HEK293 (cell line): Measurements from ENCODE around the gene SMC5.
A peak's percentile ranks its signal among the peaks of the same experiment; 100 is the strongest.

ENCODE experiments used
- BCL11A ChIP-seq: fragments of 450-650 bp; formaldehyde crosslinking; IDR thresholded peaks from 2 replicates; pipeline ENCODE4 v1.5.1; 2016; ENCODE audit warnings: low read depth, missing biosample characterization, missing genetic modification characterization
- GLIS2 ChIP-seq: fragments of 450-650 bp; formaldehyde crosslinking; IDR thresholded peaks from 2 replicates; pipeline ENCODE4 v1.5.1; 2016; ENCODE audit warnings: missing biosample characterization, missing genetic modification characterization
- KLF7 ChIP-seq: fragments of 450-650 bp; formaldehyde crosslinking; IDR thresholded peaks from 2 replicates; pipeline ENCODE4 v1.5.1; 2016; ENCODE audit warnings: missing biosample characterization, missing genetic modification characterization, borderline replicate concordance
- KLF8 ChIP-seq: fragments of 450-650 bp; formaldehyde crosslinking; IDR thresholded peaks from 2 replicates; pipeline ENCODE4 v1.5.1; 2016; ENCODE audit warnings: missing biosample characterization, missing genetic modification characterization
- RBAK ChIP-seq: fragments of 450-650 bp; formaldehyde crosslinking; IDR thresholded peaks from 2 replicates; pipeline ENCODE4 v1.5.1; 2016; ENCODE audit warnings: missing biosample characterization, missing genetic modification characterization
- REPIN1 ChIP-seq: fragments of 450-650 bp; formaldehyde crosslinking; IDR thresholded peaks from 2 replicates; pipeline ENCODE4 v1.5.1; 2017; ENCODE audit warnings: missing biosample characterization, missing genetic modification characterization, low read depth
- SCRT1 ChIP-seq: fragments of 450-650 bp; formaldehyde crosslinking; IDR thresholded peaks from 2 replicates; pipeline ENCODE4 v1.5.1; 2016; ENCODE audit warnings: missing biosample characterization, missing genetic modification characterization, borderline replicate concordance
- SETDB1 ChIP-seq: IDR thresholded peaks from one replicate; pipeline ENCODE4 v1.6.1; 2017; ENCODE audit warnings: mild to moderate bottlenecking, low read length, moderate library complexity, mixed read lengths; ENCODE audit not compliant: insufficient read length
- TCF7L2 ChIP-seq: IDR thresholded peaks from 2 replicates; pipeline ENCODE4 v1.6.1; 2011; ENCODE audit warnings: low read depth, mild to moderate bottlenecking, inconsistent platforms, low read length, moderate library complexity, borderline replicate concordance
- ZBTB1 ChIP-seq: fragments of 450-650 bp; formaldehyde crosslinking; IDR thresholded peaks from 2 replicates; pipeline ENCODE4 v1.5.1; 2016; ENCODE audit warnings: missing biosample characterization, missing genetic modification characterization
- ZBTB8A ChIP-seq: fragments of 450-650 bp; formaldehyde crosslinking; IDR thresholded peaks from 2 replicates; pipeline ENCODE4 v1.5.1; 2016; ENCODE audit warnings: missing biosample characterization, missing genetic modification characterization
- ZNF138 ChIP-seq: fragments of 450-650 bp; formaldehyde crosslinking; IDR thresholded peaks from 2 replicates; pipeline ENCODE4 v1.5.1; 2016; ENCODE audit warnings: missing biosample characterization, missing genetic modification characterization, borderline replicate concordance
- ZNF2 ChIP-seq: fragments of 450-650 bp; formaldehyde crosslinking; IDR thresholded peaks from 2 replicates; pipeline ENCODE4 v1.5.1; 2016; ENCODE audit warnings: missing biosample characterization, missing genetic modification characterization
- ZNF24 ChIP-seq: fragments of 450-650 bp; formaldehyde crosslinking; IDR thresholded peaks from 2 replicates; pipeline ENCODE4 v1.5.1; 2016; ENCODE audit warnings: missing biosample characterization, missing genetic modification characterization
- ZNF311 ChIP-seq: fragments of 450-650 bp; formaldehyde crosslinking; IDR thresholded peaks from 2 replicates; pipeline ENCODE4 v1.5.1; 2017; ENCODE audit warnings: missing biosample characterization, missing genetic modification characterization, borderline replicate concordance
- ZNF350 ChIP-seq: fragments of 450-650 bp; formaldehyde crosslinking; IDR thresholded peaks from 2 replicates; pipeline ENCODE4 v1.5.0; 2017; ENCODE audit warnings: missing biosample characterization, mild to moderate bottlenecking, missing genetic modification characterization
- ZNF404 ChIP-seq: fragments of 450-650 bp; formaldehyde crosslinking; IDR thresholded peaks from 2 replicates; pipeline ENCODE4 v1.5.1; 2017; ENCODE audit warnings: missing biosample characterization, missing genetic modification characterization
- ZNF529 ChIP-seq: fragments of 450-650 bp; formaldehyde crosslinking; IDR thresholded peaks from 2 replicates; pipeline ENCODE4 v1.5.1; 2017; ENCODE audit warnings: missing genetic modification characterization, missing biosample characterization; ENCODE audit not compliant: insufficient replicate concordance
- ZNF558 ChIP-seq: fragments of 450-650 bp; formaldehyde crosslinking; IDR thresholded peaks from 2 replicates; pipeline ENCODE4 v1.5.1; 2016; ENCODE audit warnings: missing biosample characterization, missing genetic modification characterization
- ZNF571 ChIP-seq: fragments of 450-650 bp; formaldehyde crosslinking; IDR thresholded peaks from 2 replicates; pipeline ENCODE4 v1.5.0; 2017; ENCODE audit warnings: missing biosample characterization, missing genetic modification characterization
- ZNF610 ChIP-seq: fragments of 450-650 bp; formaldehyde crosslinking; IDR thresholded peaks from 2 replicates; pipeline ENCODE4 v1.5.1; 2016; ENCODE audit warnings: missing biosample characterization, missing genetic modification characterization, borderline replicate concordance
- ZNF623 ChIP-seq: fragments of 450-650 bp; formaldehyde crosslinking; IDR thresholded peaks from 2 replicates; pipeline ENCODE4 v1.5.1; 2016; ENCODE audit warnings: missing biosample characterization, missing genetic modification characterization
- ZNF670 ChIP-seq: fragments of 450-650 bp; formaldehyde crosslinking; IDR thresholded peaks from 2 replicates; pipeline ENCODE4 v1.5.1; 2016; ENCODE audit warnings: missing biosample characterization, missing genetic modification characterization, low read depth
- ZNF76 ChIP-seq: fragments of 450-650 bp; formaldehyde crosslinking; IDR thresholded peaks from 2 replicates; pipeline ENCODE4; 2016; ENCODE audit warnings: low read depth, missing biosample characterization, missing genetic modification characterization, borderline replicate concordance
- ZNF776 ChIP-seq: fragments of 450-650 bp; formaldehyde crosslinking; IDR thresholded peaks from 2 replicates; pipeline ENCODE4 v1.5.0; 2017; ENCODE audit warnings: missing biosample characterization, missing genetic modification characterization, borderline replicate concordance
- ZNF777 ChIP-seq: fragments of 450-650 bp; formaldehyde crosslinking; IDR thresholded peaks from 2 replicates; pipeline ENCODE4 v1.5.1; 2017; ENCODE audit warnings: missing biosample characterization, missing genetic modification characterization, borderline replicate concordance
- ZNF843 ChIP-seq: fragments of 450-650 bp; formaldehyde crosslinking; IDR thresholded peaks from 2 replicates; pipeline ENCODE4 v1.5.1; 2016; ENCODE audit warnings: missing biosample characterization, missing genetic modification characterization
- TF ChIP-seq, protein P1 (sequence below): fragments of 450-650 bp; formaldehyde crosslinking; IDR thresholded peaks from 2 replicates; pipeline ENCODE4 v1.5.1; 2016; ENCODE audit warnings: missing biosample characterization, missing genetic modification characterization, borderline replicate concordance
- TF ChIP-seq, protein P2 (sequence below): fragments of 450-650 bp; formaldehyde crosslinking; IDR thresholded peaks from 2 replicates; pipeline ENCODE4 v1.5.1; 2017; ENCODE audit warnings: missing biosample characterization, missing genetic modification characterization
- TF ChIP-seq, protein P3 (sequence below): fragments of 450-650 bp; formaldehyde crosslinking; IDR thresholded peaks from 2 replicates; pipeline ENCODE4 v1.5.1; 2016; ENCODE audit warnings: missing biosample characterization, missing genetic modification characterization
- TF ChIP-seq, protein P4 (sequence below): fragments of 450-650 bp; formaldehyde crosslinking; IDR thresholded peaks from 2 replicates; pipeline ENCODE4 v1.5.1; 2017; ENCODE audit warnings: missing biosample characterization, missing genetic modification characterization

SMC5 gene

DNA sequence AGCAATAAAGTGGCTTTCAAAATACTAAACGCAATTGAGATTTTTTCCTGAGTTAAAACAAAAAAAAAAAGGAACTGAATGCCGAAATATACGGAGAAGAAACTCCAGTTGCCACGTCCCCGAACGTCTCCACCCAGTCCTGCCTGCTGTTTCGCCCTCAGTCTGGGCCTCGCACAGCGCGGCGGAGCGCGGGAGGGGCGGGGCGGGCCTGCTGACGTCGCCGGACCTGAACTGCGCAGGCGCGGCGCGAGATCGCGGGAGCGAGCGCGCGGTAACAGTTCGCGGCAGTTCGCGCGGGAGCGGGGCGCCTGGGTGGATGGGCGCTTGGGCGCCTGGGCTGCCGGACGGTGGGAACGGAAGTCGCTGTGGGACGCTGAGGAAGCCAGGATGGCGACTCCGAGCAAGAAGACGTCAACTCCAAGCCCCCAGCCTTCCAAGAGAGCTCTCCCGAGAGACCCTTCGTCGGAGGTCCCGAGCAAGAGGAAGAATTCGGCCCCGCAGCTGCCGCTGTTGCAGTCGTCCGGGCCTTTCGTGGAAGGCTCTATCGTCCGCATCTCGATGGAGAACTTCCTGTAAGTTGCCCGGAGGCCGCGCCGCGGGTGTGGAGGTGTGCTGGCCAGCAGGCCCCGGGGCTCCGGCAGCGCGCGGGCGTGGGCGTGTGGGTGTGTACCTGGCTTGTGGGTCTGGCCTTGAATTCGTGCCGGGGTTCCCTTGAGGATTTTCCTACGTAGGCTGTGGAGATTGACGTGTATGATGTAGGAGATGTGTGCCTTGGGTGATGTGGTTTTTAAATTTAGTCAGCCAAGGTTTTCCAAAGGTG, at the start of gene SMC5 (continued):
- TF ChIP-seq KLF8 (peak; percentile 64; the same call in 1 of the 2 replicates), ZNF610 (tag by site-specific recombination) (no peak), GLIS2 (no peak), ZNF76 (peak; percentile 79), ZNF24 (tag by site-specific recombination) (no peak), SCRT1 (no peak), ZNF404 (no peak), ZNF138 (tag by site-specific recombination) (no peak), ZNF571 (tag by site-specific recombination) (no peak), ZBTB8A (tag by site-specific recombination) (peak; percentile 96), ZBTB1 (no peak), ZNF558 (tag by site-specific recombination) (no peak), ZNF670 (tag by site-specific recombination) (no peak), BCL11A (tag by site-specific recombination) (no peak), ZNF843 (no peak), ZNF350 (tag by site-specific recombination) (no peak), ZNF776 (tag by site-specific recombination) (no peak), TCF7L2 (no peak), ZNF529 (tag by site-specific recombination) (no peak), ZNF777 (tag by site-specific recombination) (no peak), ZNF623 (no peak), KLF7 (tag by site-specific recombination) (no peak), ZNF2 (tag by site-specific recombination) (no peak), REPIN1 (tag by site-specific recombination) (no peak), ZNF311 (tag by site-specific recombination) (no peak), SETDB1 (no peak), RBAK (tag by site-specific recombination) (no peak)
- TF ChIP-seq, protein P1, sequence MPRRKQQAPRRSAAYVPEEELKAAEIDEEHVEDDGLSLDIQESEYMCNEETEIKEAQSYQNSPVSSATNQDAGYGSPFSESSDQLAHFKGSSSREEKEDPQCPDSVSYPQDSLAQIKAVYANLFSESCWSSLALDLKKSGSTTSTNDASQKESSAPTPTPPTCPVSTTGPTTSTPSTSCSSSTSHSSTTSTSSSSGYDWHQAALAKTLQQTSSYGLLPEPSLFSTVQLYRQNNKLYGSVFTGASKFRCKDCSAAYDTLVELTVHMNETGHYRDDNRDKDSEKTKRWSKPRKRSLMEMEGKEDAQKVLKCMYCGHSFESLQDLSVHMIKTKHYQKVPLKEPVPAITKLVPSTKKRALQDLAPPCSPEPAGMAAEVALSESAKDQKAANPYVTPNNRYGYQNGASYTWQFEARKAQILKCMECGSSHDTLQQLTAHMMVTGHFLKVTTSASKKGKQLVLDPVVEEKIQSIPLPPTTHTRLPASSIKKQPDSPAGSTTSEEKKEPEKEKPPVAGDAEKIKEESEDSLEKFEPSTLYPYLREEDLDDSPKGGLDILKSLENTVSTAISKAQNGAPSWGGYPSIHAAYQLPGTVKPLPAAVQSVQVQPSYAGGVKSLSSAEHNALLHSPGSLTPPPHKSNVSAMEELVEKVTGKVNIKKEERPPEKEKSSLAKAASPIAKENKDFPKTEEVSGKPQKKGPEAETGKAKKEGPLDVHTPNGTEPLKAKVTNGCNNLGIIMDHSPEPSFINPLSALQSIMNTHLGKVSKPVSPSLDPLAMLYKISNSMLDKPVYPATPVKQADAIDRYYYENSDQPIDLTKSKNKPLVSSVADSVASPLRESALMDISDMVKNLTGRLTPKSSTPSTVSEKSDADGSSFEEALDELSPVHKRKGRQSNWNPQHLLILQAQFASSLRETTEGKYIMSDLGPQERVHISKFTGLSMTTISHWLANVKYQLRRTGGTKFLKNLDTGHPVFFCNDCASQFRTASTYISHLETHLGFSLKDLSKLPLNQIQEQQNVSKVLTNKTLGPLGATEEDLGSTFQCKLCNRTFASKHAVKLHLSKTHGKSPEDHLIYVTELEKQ (tag by site-specific recombination), result no peak
- TF ChIP-seq, protein P2, sequence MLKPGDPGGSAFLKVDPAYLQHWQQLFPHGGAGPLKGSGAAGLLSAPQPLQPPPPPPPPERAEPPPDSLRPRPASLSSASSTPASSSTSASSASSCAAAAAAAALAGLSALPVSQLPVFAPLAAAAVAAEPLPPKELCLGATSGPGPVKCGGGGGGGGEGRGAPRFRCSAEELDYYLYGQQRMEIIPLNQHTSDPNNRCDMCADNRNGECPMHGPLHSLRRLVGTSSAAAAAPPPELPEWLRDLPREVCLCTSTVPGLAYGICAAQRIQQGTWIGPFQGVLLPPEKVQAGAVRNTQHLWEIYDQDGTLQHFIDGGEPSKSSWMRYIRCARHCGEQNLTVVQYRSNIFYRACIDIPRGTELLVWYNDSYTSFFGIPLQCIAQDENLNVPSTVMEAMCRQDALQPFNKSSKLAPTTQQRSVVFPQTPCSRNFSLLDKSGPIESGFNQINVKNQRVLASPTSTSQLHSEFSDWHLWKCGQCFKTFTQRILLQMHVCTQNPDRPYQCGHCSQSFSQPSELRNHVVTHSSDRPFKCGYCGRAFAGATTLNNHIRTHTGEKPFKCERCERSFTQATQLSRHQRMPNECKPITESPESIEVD (tag by site-specific recombination), result no peak
- TF ChIP-seq, protein P3, sequence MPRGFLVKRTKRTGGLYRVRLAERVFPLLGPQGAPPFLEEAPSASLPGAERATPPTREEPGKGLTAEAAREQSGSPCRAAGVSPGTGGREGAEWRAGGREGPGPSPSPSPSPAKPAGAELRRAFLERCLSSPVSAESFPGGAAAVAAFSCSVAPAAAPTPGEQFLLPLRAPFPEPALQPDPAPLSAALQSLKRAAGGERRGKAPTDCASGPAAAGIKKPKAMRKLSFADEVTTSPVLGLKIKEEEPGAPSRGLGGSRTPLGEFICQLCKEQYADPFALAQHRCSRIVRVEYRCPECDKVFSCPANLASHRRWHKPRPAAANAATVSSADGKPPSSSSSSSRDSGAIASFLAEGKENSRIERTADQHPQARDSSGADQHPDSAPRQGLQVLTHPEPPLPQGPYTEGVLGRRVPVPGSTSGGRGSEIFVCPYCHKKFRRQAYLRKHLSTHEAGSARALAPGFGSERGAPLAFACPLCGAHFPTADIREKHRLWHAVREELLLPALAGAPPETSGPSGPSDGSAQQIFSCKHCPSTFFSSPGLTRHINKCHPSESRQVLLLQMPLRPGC, result no peak
- TF ChIP-seq, protein P4, sequence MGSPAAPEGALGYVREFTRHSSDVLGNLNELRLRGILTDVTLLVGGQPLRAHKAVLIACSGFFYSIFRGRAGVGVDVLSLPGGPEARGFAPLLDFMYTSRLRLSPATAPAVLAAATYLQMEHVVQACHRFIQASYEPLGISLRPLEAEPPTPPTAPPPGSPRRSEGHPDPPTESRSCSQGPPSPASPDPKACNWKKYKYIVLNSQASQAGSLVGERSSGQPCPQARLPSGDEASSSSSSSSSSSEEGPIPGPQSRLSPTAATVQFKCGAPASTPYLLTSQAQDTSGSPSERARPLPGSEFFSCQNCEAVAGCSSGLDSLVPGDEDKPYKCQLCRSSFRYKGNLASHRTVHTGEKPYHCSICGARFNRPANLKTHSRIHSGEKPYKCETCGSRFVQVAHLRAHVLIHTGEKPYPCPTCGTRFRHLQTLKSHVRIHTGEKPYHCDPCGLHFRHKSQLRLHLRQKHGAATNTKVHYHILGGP (tag by site-specific recombination), result no peak
